Activated T-cell treated with anti-CD3 and anti-CD28 coated beads, Interleukin-2, amount 50 U/mL, for 1 hour (primary cell): Measurements from ENCODE around the gene RASL10B.
"Not testable (repeated sequence)": the region's sequence is repeated elsewhere in the genome, so short reads cannot be mapped to it uniquely, and the experiment has no call there.

Source experiments
- DNase-seq: peaks from one replicate; pipeline ENCODE4 v3.0.0-alpha.2; 2020

RASL10B gene, protein sequence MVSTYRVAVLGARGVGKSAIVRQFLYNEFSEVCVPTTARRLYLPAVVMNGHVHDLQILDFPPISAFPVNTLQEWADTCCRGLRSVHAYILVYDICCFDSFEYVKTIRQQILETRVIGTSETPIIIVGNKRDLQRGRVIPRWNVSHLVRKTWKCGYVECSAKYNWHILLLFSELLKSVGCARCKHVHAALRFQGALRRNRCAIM

GRCh38 chr17:35731239-35731916, at the start of gene RASL10B:
TSS of gene RASL10B (plus strand) at chr17:35731639. CDS start at chr17:35735185, 3,546 bp downstream.
- peak; percentile 63 for DNase-seq

- no peak for DNase-seq
Observed at GRCh38 chr17:35683591-35683990, 47.8 kb upstream of the RASL10B start.

DNA sequence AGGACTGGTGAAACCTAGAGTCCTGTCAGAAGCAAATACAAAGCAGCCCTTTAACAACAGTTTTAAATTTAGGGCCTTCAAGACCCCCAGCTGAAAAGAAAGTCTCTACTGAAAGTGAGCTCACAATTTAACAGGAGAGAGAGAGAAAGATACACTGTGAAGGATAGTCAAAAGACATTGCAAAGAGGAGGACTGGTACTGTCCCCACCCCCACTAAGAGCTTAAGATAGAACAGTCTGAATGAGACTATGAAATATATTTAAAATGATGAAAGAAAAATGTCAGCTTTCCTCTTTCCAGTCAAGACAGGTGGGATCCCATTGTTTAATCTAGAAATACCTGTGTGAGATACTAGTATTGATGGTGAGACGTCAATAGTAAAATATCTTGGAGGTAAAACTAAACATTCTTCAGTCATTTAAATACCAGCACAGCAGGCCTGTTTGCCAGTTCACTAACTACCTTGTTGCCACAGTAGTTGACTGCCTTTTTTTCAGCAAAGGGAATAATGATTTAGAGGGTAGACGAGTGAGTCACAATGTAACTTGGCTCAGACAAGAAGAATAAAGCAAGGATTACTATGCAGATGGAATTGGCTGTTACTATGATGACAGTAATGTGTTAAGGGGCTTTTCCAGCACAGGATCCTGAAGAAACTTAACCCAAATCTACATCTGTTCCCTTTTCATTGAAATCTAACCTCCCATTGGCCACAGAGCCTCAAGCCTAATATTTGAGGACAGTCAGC, 47.2 kb upstream of the RASL10B start:
- DNase-seq = no peak

DNA sequence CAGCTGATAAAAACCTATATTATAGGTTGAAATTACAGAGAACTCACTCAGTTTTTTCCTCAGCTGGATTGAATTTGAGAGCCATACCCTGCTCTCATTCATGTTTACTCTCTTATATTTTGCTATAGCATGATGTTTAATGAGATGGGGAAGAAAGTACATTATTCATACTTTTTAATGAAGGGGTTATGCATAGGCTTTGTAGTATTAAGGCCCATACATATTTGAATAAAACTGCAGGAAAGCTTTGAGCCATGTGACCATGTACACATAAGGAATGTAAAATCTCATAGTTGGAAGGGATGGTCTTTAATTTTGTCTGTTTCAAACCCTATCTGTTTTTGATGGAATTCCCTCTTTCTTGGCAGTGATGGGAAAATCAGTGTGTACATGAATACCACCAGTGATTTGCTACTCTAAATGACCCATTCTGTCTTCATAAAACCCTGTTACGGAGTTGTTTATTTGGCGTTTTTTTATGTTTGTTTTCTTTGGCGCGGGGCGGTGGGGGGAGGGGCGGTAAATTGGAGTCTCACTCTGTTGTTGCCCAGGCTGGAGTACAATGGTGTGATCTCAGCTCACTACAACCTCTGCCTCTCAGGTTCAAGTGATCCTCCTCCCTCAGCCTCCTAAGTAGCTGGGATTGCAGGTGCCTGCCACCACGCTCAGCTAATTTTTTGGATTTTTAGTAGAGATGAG, 38.8 kb upstream of the RASL10B start:
- DNase-seq = no peak

DNA sequence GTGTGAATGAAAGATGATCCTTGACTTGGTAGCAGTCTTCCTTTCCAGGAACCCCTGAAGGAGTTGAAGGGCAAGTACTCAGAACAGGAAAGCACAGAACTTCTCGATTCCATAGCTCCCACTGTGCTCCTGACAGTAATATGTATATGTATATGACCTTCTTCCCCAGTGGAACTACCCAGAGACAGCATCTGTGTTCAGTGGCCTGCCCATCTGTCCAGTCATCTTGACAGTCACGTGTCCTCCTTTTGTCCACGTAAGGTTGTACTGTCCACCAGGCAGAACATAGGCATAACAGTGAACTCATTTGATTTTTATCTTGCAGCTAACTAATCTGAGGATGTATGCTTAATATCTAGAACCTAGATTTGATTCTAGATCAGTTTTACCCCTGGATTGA, 37.8 kb upstream of the RASL10B start:
- DNase-seq = no peak

DNA sequence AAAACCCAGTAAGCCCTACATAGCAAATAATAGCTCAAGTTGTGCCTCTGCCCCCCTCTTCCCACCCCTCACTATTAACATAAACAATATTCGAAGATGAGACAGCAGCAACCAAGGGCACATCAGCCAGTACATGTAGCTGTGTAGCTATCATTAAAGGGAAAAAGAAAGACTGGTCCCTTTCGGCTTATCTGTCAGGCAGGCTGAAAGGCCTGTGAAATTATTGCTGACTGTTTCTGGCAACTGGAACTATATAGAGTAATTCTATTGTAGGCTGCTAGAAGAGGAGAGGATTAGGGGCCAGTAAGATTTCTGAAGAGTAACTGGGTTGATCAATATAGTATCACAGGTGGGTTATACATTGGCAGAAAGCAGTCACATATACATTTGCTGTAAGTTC, 36.5 kb upstream of the RASL10B start:
- DNase-seq = no peak

- no peak for DNase-seq
Observed at GRCh38 chr17:35695613-35696012, 35.8 kb upstream of the RASL10B start.

DNA sequence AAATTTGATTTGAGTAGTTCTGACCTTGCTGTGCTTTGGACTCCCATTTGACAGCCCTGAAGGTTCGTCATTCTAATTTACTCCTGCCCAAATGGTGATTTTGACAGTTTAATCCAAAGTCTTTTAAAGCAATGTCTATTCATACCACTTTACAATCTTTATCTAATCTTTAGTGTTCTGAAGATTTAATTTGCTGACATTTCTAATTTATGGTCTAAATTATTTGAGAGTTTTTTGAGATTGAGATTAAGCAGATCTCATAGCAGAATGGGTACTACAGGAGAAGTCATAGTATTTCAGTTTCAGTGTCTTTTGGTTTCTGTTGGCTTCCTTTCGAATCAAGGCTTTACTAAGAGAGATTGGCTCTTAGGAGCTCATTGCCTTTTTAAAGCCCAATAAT, 32.6 kb upstream of the RASL10B start:
- no peak for DNase-seq

- DNase-seq = no peak
Observed at GRCh38 chr17:35700150-35700549, 31.3 kb upstream of the RASL10B start.

GRCh38 chr17:35701491-35701890, 29.9 kb upstream of the RASL10B start:
- DNase-seq = no peak

GRCh38 chr17:35703308-35703707, 28.1 kb upstream of the RASL10B start:
- DNase-seq = not testable (repeated sequence)

DNA sequence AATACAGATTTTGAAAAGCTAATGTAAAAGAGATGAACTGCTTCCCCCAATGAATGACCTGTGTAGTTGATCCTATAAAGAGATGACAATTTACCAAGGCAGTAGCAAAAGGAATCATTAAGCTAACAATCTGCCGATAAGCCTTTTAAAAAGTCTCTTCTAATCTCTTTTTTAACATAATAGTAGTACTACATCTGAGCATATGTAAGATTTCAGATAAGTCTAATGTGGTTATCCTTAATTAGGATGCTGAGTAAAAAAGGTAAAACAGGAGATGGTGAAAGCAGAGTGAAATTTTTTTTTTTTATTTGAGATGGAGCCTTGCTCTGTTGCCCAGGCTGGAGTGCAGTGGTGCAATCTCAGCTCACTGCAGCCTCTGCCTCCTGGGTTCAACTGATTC, 26.2 kb upstream of the RASL10B start:
- DNase-seq = no peak

DNA sequence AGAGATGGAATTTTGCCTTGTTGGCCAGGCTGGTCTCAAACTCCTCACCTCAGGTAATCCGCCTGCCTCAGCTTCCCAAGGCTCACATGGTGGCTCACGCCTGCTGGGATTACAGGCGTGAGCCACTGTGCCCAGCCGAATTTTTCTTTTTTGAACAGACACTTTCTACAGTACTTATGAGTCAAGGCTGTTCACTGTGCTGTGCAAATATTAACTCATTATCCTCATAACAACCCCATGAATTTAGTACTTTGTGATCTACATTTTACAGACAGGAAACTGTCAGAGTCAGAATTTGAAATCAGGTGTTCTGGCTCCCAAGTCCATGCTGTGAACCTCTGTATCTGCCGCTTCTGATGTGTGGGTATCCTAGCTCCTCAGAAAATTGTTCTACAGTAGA, 25.7 kb upstream of the RASL10B start:
- DNase-seq = no peak

DNA sequence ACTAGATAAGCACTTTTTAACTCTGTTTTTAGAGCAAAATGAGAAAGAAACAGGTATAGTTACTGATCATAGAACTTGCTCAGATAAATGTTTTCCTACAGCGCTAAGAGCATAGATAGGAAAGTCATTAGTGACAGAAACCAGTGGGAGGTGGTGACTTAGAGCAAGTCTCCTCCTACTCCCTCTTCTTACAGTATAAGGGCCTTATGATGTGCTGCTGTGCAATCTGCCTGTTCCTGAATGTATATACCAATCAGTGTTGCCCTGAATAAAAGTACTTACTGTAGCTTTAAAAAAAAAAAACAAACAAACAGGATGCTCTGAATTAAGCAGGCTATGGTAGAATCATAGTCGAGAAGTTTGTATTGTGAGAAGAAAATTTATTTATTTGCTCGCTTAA, 23.3 kb upstream of the RASL10B start:
- no peak for DNase-seq

DNA sequence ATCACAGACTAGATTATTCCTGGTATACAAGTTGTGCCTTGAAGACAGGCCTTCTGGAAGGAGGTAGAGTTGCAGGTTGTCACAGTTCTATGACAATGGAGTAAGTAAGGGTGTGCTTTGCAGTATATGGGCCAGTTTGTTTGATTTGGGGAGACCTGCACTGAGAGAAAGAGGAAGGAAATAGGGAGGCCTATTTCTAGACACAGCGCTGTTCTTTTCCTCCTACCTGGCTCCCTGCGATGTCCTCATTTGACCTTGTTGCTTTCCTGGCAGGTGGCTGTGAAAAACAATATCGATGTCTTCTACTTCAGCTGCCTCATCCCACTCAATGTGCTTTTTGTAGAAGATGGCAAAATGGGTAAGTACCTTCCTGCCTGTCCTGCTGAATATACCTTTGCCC, 22.5 kb upstream of the RASL10B start:
- DNase-seq = no peak

- no peak for DNase-seq
Observed at GRCh38 chr17:35709874-35710273, 21.6 kb upstream of the RASL10B start.

- no peak for DNase-seq
Observed at GRCh38 chr17:35710950-35711349, 20.5 kb upstream of the RASL10B start.

- DNase-seq = no peak
Observed at GRCh38 chr17:35713069-35713728, 18.2 kb upstream of the RASL10B start.

DNA sequence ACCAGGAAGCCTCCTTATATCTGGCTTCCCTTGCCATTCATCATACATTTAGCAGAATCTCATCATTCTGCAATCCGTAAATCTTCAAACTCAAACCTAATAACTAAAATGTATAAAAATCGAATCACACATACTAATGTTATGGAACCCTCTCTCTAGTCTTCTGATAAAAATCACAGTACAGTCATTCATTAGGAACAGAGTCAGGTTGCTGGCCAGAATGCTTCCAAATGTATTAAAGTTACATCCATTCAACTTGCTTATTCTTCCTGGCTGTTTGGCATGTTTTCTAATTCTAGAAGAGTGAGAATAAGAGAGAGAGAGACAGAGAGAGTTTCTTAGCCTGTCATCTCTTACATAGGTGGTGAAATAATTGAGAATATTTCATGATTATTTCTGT, 16.5 kb upstream of the RASL10B start:
- no peak for DNase-seq

DNA sequence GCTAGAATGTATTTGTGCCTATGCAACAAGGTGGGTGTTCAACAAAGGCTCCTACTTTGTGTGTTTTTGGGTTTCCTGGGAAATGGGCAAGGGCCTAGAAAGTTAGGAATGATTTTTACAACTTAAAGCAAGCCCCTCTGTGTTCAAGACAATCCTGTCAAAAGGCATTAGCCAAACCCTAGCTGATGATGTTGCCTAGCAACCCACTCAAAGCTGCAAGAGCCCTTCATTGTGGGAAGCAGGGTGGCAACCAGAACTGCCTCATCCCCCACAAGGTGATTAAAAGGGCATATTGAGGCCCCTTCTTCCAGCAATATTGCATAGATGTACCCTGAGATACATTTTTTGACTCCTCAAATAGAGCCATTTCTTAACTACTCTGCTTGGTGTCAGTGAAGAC, 16.0 kb upstream of the RASL10B start:
- no peak for DNase-seq

- no peak for DNase-seq
Observed at GRCh38 chr17:35716173-35716572, 15.3 kb upstream of the RASL10B start.

GRCh38 chr17:35716897-35717465, 14.5 kb upstream of the RASL10B start:
- DNase-seq = no peak

- no peak for DNase-seq
Observed at GRCh38 chr17:35717475-35717874, 14.0 kb upstream of the RASL10B start.
